ENCODE measurements around the gene DNASE1.

The DNASE1 gene

GRCh38 chr16:3701531-3701930 is 47.0 kb downstream of the DNASE1 start:
- DNase-seq = no peak

GRCh38 chr16:3702082-3702481 is 47.6 kb downstream of the DNASE1 start:
- DNase-seq = no peak

GRCh38 chr16:3706253-3707012 is 51.9 kb downstream of the DNASE1 start:
- DNase-seq = no peak
